GM12892 (cell line): ENCODE data around the gene HK1.
"Not testable (repeated sequence)": the region's sequence is repeated elsewhere in the genome, so short reads cannot be mapped to it uniquely, and the experiment has no call there.

Experiments used
- DNase-seq: peaks from one replicate; pipeline ENCODE4 v3.0.0; 2011; ENCODE audit not compliant: insufficient read length
- FAIRE-seq: peaks from 2 replicates; lab custom pipeline; 2011; peaks lifted over from hg19 to GRCh38; lab: Jason Lieb, UNC
- POLR2A ChIP-seq: IDR thresholded peaks from 2 replicates; pipeline ENCODE4 v1.6.1; 2011; ENCODE audit warnings: low read depth, low read length, control low read depth
- POLR2AphosphoS5 ChIP-seq: IDR thresholded peaks from 2 replicates; pipeline ENCODE4 v1.6.1; 2011; ENCODE audit warnings: low read depth, low read length, control low read depth
- TAF1 ChIP-seq: IDR thresholded peaks from 2 replicates; pipeline ENCODE4 v1.6.1; 2011; ENCODE audit warnings: low read depth, mild to moderate bottlenecking, control low read depth, low read length, borderline replicate concordance

Gene HK1

GRCh38 chr10:69443354-69443753 lies 165.1 kb downstream of the HK1 start:
- TF ChIP-seq TAF1, result no peak
- no peak for TF ChIP-seq POLR2AphosphoS5
- no peak for TF ChIP-seq POLR2A
- no peak for DNase-seq
- no peak for FAIRE-seq

DNA sequence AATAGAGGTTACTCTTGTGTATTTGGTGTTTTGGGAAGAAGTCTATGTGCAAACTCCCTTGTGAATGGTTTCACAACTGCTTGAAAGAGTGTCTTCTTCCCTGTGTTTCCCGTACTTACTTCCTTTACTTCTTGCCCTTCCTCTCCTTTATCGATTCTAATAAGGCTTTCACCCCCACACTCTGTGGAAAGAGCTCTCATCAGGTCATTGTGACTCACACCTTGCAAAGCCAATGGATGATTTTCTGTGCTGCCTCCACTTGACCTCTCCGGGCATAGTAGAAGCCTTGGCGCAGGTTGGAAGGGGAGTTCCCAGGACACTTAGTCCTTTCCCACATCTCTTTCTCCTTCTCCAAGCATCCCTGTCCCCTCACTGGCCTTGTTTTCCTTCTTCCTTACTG lies 166.7 kb downstream of the HK1 start:
- FAIRE-seq, result no peak
- DNase-seq, result no peak
- no peak for TF ChIP-seq POLR2AphosphoS5
- TF ChIP-seq POLR2A, result no peak
- no peak for TF ChIP-seq TAF1

DNA sequence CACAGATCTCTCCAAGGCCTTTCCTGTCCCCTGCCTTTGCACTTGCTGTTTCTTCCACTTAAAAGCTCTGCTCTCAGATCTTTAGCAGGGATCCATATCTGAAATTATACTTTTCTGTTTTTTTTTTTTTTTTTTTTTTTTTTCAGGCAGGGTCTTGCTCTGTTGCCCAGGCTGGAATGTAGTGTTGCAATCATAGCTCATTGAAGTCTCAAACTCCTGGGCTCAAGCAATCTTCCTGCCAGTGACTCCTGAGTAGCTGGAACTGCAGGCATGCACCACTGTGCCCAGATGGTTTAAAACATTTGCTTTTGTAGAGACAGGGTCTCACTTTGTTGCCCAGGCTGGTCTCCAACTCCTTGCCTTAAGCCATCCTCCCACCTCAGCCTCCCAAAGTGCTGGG lies 167.9 kb downstream of the HK1 start:
- DNase-seq (no peak), FAIRE-seq (no peak)
- no peak for TF ChIP-seq TAF1

DNA sequence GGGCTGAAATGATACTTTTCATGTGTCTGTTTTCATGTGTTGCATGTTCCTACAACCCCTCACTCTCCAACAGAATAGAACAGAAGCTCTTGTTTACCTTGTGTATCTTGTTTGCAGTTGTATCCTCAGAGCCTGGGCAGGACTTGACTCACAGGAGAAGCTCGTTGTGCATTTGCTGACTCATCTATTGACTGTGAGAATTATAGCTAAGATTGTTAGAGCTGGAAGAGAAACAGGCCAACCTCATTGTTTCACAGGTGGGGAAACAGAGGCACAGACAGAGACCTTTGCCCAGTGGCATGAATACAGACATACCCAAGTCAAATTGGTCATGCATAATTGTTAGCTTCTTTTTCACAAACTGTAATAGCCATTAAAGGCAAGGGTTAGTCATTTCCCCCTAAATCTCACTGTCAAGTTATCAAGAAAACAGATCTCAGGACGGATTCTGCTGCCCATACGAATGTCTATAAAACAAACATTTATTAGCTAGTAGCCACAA lies 168.4 kb downstream of the HK1 start:
- TF ChIP-seq TAF1 (no peak), POLR2AphosphoS5 (no peak), POLR2A (no peak)
- FAIRE-seq, result no peak
- DNase-seq, result no peak

DNA sequence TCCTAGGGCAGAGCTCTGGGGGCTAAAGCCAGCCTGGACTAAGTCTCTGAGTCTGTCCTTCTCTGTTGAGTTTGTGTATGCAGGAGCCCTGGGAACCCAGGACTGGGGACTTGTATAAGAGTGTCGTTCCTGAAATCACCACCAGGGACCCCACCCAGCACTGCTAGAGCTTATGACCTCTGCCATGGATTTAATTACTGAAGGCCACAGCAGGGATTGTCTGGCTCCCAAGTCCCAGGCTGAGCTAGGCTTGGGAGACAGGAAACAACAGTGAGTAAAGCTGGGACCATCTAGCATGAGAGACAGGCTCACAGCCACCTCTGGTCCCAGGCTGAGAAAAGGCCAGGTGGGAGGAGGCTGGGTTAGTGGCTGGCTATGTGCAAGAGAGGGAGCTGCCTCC lies 171.5 kb downstream of the HK1 start:
- no peak for DNase-seq

DNA sequence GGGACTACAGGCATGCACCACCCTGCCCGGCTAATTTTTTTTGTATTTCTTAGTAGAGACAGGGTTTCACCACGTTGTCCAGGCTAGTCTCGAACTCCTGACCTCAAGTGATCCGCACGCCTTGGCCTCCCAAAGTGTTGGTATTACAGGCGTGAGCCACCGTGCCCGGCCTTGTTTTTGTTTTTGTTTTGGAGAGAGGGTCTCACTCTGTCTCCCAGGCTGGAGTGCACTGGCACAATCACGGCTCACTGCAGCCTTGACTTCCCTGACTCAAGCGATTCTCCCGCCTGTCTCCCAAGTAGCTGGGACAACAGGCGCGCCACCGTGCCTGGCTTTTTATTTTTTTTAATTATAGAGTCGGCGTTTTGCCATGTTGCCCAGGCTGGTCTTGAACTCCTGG lies 172.1 kb downstream of the HK1 start:
- FAIRE-seq, DNase-seq: not testable (repeated sequence)

More for the DNA sequence above, 171.5 kb downstream of the HK1 start:
- TF ChIP-seq TAF1, result no peak
- TF ChIP-seq POLR2A, result no peak
- TF ChIP-seq POLR2AphosphoS5, result no peak
- no peak for FAIRE-seq

GRCh38 chr10:69451209-69451783 lies 173.0 kb downstream of the HK1 start, which contains the start of gene TSPAN15:
Gene TSPAN15 (plus strand): TSS chr10:69451465. CDS start chr10:69451595, 130 bp downstream.
- no peak for FAIRE-seq
- peak; percentile 69 for DNase-seq
- TF ChIP-seq POLR2AphosphoS5, result no peak
- no peak for TF ChIP-seq TAF1
- TF ChIP-seq POLR2A, result no peak
